AML-193 (cell line): Measurements from ENCODE around the gene CORO2B.
"Not testable (repeated sequence)": the region's sequence is repeated elsewhere in the genome, so short reads cannot be mapped to it uniquely, and the experiment has no call there.

Experiments used
- DNase-seq, 2 experiments: peaks; one replicate each; lab custom pipeline; 2025; lab: John Stamatoyannopoulos, UW

Gene CORO2B

DNA sequence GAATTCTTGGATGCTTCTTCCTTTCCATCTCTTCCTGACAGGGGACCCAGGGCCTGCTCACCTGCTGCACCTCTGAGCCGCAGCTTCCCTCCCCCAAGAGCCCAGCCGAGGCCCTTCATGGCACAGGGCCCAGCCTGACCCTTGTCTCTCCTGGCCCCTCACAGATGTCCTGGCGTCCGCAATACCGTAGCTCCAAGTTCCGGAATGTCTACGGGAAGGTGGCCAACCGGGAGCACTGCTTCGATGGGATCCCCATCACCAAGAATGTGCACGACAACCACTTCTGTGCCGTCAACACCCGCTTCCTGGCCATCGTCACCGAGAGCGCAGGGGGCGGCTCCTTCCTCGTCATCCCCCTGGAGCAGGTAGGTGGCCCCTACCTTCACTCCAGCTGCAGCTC is 66.2 kb downstream of the CORO2B start:
- no peak for DNase-seq

DNA sequence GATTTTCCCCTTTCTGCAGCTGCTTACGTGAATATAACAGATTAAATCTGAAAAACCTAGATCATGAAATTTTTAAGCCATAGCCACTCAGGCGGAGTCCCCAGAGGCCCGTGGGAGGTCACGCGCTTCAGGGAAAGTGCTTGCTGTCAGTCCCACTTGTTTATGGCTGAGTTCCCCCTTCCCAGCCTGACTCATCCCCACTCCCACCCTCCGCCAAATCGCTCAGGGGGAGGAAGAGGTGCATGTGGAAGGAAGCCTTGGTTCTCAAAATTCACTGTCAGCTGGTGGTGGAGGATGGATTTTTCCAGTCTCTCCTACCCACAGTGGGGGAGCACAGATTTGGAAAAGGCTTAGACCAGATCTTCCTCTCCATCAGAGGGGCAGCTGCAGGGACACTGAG is 67.4 kb downstream of the CORO2B start:
- no peak for DNase-seq

DNA sequence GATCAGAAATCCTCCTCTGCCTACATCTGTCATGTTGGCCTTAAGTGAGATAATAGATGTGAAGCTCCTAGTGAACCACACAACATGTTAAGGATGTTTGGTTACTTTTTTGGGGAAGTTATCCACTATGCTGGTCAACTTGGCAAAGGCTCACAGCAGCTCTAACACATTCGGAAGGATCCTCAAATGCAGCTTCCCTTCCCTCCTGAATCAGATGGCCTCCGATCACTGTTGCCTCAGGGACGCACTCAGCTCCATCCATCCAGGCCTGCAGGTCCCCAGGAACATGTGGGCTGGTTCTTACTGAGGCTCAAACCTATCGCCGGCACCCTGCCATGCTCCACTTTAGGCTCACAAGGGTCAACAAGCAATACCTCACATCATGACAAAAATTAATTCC is 67.9 kb downstream of the CORO2B start:
- DNase-seq: no peak

DNA sequence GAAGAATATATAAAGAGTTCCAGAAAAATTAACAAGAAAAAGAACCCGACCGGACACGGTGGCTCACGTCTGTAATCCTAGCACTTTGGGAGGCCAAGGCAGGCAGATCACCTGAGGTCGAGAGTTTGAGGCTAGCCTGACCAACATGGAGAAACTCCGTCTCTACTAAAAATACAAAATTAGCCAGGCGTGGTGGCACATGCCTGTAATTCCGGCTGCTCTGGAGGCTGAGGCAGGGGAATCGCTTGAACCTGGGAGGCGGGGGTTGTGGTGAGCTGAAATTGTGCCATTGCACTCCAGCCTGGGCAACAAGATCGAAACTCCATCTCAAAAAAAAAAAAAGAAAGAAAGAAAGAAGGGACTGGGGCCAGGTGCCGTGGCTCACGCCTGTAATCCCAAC is 68.6 kb downstream of the CORO2B start:
- DNase-seq: not testable (repeated sequence)

DNA sequence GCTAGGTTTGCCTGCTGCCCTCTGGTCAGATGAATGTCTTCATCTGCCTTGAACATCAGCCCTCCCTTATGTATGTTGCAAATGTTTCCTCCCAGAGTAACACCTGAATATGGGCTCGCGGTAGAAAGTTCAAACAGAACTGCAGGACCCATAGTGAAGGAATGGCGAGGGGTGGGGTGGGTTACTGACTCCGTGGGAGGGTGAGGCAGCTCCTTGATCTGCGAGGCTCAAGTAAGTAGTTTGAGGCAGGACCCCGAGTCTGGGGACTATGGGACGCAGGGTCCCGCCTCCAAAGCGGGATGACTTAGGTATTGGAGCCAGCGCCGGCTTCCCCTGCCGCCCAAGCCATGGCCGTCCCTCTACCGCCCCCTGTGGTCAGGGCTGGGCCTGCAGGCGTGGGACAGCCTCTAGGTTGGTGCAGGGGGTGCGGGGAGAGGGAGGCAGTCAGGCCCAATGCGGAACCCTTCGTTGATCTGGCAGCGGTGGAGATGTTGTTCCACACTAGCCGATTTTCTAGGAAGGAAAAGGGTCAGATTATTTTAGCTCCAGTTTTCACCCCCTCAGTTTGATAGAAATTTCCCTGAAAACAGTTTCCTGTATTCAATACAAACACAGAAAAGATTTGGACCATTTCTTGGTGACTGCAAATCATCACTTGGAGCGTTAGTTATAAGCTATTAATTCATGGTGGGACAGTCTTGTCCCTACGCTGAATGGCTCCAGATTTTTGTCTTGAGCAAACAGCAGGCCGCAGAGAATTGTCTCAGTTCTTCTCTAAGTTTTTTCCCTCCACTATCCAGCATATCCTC is 72.3 kb downstream of the CORO2B start:
- DNase-seq: no peak

DNA sequence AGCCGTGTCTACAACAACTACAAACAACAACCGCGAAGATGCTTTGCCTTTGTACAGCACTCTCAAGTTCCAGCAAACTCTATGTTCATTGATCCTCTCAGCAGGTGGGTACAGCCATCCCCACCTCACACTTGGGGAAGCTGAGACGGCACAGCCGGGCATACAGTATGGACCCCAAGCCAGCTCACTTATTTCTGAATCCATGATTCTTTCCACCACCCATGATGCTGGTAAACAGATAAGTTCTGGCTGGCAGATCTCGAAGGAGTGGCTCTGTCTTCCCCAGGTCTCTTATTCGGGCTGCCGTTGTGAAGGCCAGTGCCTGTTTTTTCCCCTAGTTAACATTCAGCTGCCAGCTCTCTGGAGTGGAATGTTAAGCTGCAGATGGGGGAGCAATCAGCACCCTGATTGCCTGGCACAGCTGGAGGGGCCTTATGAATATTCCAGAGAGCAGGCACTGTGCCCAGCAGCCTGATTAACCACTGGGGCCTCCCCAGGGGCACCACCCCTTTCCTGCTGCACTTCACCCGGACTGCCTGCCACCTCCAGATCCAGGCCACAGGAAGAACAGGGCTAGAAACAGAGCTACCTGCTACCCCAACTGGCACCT is 73.2 kb downstream of the CORO2B start:
- no peak for DNase-seq

DNA sequence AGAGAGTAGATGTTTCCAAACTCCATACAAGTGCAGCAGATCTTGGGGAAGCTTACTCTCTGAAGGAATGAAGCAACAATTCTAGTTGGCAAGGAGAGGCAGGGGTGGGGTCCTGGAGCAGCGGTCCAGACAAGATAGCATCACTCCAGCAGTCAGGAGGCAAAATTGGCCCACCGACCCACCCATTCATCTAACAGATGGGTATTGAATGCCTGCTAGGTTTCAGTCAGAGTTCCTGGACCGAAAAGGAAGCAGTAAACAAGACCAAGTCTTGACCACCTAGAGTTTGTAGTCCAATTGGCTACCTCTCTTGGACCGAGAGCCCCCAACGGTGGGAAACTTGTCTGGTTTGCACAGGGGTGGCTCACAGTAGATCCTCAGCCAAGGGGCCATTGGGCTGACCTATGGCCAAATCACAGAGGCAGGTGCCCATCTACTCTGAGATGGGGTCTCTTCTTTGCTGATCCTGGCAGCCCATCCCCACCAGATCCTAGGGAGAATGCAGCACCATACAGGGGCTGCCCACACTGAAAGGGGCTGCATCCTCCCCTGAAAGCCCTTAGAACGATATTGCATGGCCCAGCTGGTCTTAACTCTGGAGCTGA is 74.3 kb downstream of the CORO2B start:
- no peak for DNase-seq

DNA sequence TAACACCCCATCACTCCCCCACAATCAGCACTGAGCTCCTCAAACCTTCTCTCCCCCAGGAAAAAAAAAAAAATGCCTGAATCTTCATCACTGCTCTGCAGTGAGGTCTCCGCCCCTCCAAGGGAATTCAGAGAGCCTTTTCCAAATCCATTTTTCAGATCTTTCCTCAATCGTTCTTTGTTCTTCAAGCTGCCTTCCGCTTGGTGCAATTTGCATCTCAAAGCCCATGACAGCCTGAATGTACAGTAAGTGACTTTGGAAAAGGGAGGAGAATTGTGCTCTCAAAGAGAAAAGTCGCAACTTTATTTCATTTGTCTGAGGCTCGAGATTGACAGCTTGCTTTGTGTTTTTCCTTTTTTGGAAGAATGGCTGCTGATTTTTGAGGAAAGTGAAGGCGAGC is 75.0 kb downstream of the CORO2B start:
- no peak for DNase-seq

DNA sequence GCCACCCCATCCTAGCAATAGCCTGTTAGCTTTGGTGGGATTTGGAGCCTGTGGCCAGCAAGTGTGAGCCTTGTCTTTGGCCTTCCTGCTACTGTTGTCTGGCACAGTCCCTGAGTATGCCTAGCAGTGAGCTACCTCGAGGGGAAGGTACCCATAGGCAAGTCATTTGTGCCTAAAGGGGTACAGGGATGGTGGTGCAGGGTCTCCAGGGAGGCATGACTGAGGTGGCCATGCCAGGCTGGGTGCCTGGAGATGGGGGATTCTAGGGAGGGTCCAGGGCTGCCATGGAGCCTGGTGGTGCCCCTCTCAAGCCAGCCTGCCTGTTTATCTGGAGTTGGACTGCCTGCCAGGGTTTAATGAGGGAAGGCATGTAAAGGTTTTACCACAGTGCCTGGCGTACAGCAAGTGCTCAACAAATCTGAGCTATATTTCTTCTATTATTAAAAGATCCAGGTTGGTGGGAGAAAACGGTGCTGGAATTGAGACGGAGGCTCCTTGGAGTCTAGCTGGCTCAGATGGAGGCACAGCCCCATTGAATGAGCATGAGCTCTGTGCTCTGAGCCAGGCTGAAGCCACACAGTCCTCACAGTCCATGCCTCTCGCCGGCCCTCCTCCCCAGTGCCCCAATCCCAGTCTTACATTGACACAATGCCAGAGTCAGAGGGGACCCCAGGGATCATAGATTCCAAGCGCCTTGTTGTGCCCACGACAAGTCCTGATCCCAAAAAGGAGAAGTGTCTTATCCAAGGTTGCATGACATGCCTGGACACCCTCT is 76.2 kb downstream of the CORO2B start:
- DNase-seq: no peak

DNA sequence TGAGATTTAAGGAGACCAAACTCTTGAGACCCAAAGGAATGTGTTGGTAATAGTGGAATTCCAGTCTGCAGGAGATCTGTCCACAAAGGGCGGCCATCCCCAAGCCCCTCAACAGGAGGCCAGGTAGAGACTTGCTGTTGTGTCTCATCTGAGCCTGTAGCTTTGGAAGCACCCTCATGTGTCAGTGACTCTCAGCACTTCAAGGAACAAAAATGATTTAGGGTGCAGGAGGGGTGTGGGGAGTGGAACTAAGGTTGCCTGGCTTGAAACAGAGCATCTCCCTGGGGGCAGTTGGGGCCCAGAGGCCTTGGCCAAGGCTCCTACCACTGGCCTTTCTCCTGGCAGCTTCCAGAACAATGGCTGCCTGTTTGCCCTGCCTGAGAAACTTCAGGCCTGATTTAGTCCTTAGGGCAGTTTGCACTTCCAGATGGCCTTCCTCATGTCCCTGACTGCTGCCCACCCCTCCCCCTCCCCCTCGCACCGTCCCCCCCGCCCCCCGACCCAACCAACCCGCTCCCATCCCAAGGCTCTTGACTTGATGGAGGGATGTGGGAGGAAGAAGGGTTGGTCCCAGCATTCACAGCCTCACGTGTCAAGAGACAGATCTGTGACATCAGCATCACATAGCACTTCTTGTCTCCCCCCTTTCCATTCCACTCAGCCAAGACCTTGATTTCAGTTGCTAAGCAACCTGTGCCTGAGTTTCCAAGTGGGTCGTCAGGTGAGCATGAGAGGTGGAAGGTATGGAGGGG is 77.1 kb downstream of the CORO2B start:
- no peak for DNase-seq

DNA sequence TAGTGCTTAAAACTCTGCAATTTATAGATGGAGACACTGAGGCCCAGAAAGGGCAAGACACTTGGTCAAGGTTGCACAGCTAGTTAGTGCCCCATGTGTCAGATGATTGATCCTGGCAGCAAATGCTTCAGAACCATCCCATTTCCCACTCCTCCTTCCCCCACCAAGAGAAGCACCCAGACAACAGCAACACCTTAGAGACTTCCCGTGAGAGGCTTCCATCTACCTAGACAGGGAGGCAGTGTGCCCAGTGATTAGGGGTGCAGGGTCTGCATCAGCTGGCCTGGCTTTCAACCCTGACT is 77.6 kb downstream of the CORO2B start:
- DNase-seq: no peak

DNA sequence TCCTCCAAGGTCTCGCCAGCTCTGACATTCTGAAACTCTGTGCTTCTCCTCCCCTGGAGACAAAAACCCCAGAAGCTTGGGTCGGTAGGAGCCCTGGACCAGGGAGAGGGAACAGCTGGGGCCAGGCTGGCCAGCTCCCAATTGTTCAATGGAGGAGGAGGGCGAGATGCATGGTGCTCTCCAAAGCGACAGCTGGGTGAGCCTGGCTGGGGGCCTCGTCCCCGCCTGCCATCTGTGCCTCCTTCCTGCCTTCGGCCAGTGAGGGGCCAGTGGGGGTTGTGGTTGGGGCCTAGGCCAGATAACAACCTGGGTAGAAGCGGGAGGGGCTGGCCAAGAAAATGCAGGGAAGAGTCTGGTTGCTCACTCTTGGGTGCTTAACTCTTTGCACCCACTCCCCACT is 79.4 kb downstream of the CORO2B start:
- DNase-seq: no peak

DNA sequence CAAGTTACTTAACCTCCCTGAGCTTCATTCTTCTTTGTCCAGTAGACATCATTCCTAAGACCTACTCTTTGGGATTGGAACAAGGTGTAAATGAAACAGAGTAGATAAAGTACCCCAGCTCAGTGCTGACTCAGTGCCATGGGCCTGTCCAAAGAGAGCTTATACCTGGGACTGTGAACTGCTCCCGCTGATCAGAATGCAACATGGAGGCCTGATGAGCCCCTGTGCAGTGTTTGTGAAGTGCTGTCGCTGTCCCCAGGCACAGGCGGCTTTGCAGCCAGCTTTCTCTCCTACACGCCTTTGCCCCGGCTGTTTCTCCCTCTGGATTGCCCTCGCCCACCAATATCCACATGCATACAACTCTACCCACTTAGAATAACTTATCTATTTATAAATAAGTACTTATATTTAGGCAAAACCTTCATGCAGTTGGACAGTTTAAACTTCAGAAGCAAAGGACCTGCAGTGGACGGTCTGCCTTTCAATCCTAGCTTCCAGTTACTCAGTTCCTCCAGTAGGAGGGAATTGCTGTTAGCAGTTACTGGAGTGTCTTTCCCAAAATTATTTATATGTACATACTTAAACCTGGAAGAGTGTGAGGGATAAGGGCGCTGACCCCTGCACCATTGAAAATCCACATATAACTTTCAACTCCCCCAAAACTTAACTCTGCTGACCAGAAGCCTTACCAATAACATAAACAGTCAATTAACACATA is 80.0 kb downstream of the CORO2B start:
- no peak for DNase-seq

DNA sequence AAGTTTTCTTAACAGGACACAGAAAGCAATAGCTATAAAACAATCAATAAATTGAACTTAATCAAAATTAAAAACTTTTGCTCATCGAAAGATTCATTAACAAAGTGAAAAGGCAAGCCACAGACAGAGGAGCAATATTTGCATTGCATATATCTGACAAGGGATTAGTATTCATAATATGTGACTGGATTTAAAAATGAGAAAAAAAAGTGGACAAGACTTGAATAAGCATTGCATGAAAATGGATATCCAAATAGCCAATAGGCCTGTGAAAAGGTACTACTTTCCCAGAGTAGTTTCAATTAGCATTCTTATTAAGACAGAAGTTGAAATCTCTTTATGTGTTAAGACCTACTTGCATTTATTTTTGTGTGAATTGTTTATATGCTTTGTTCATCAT is 84.7 kb downstream of the CORO2B start:
- no peak for DNase-seq

DNA sequence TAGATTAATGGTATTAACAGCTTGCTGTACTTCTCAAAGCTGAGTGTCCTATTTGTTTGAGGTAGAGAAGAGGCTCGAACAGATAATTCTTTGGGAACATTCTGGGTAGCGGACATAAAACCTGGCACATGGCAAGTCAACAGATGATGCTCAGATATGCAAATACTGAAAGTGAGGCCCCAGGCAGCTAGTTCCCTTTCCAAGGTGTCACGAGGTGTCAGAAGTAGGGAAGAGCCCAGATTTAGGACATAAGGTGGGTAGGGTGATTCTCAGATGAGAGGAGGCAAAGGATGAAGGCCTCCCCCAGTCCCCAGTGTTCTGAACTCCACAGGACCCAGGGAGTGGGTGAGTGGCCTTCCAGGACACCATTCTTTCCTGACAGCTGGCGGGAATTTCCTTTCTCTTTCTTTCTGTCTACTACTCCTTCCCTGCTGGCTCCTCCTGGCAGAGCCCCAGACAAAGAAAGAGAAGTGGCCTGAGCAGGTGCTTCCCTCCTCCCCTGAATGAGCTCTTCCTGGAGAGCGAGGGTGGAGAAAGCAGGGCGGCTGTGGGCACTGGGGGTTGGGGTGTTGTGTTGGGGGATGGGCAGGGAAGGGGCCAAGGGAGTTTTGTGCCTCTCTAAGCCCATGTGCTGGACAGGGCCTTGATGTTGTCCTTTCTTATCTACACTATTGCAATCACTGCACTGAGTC is 87.5 kb downstream of the CORO2B start:
- no peak for DNase-seq

DNA sequence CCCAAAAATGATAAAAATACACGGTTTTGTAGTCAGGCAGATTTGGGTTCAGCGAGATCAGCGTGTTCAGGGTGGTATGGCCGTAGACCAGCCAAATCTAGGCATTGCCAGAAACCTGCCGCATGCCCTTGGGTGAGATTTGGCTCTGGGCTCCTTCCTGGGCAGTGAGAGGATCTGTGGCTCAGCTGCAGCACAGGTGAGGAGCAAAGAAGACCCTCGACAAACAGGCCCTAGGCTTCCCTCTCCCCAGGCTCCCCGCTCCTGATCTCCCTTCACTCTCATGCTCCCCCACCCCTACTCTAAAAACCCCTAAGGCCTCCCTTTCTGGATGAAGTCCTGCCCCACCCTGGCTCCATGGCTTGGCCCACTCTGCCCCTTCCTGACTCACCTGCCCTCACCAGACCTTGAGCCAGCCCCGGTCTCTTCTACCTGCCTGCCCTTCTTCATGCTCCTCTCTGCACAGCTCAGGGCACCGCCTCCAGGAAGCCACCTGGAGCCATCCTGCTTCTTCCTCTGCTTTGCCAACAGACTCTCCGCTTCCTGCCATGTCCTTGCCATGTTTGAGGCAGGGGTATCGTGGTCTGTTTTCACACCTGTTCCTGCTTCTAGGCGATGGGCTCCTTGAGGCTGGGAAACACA is 88.1 kb downstream of the CORO2B start:
- no peak for DNase-seq

DNA sequence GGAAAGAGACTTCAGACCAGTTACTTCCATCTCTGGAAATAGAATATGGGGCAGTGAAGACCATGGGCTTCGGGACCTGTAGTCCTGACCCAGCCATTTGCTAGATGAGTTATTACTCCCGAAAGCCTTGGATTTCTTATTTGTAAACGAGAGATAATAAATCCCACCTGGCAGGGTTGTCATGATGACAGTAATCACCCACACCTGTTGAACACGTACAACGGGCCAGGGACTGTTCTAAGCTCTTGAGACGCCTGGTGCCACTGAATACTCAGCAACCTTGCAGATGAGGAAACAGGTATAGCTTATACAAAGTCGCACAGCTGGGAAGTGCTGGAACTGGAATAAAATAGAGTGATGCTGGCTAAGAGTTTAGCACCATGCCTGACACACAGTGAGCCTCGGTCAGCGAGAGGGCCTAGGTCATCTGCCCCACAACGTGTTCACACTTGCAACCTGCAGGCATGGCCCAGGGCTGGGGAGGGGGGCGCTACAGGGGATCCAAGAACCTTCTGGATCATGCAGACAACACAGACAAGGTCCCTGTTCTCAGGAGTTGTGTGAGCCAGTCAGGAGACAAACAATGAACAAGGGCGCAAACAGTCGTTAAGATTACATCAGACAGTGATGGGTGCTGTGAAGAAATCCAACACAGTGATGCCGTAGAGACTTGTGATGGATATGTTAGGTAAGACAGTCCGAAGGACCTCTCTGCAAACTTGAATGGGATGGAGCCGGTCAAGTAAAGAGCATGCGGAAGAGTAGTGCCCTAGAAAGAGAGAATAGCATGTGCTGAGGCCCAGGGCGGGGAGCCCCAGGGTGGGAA is 89.2 kb downstream of the CORO2B start:
- DNase-seq: no peak

DNA sequence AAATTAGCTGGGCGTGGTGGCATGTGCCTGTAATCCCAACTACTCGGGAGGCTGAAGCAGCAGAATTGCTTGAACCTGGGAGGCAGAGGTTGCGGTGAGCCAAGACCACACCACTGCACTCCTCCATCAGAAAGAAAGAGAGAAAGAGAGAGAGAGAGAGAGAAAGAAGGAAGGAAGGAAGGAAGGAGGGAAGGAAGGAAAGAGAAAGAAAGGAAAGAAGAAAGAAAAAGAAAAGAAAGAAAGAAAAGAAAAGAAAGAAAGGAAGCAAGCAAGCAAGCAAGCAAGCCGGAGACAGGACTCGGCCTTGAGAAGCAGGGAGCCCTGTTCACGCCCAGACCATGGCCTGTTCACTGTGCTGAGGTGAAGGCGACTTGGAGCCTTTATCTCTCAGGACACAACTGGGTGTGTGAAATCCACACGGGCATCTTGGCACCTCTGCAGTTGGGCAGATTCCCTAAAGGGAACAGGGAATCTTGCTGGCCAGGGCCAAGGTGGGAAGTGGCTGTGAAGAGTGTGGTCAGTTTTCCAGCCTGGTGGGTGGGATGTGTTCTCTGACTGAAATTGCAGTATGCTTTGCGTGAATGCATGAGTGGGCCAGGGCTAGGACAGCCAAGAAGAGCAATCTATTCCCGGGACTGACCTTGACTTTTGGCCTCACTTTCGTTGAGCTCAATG is 90.3 kb downstream of the CORO2B start:
- no peak for DNase-seq

DNA sequence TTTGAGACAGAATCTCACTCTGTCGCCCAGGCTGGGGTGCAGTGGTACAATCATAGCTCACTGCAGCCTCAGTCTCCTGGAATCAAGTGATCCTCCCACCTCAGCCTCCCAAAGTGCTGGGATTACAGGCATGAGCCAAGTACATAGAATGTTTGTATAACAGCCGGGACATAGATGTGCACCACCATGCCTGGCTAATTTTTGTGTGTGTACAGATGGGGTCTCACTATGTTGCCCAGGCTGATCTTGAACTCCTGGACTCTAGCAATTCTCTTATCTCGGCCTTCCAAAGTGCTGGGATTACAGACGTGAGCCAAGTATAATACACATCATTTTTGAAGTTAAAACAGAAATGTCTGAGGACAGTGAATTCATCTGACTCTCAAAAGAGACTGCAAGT is 93.5 kb downstream of the CORO2B start:
- no peak for DNase-seq
